GM21423 (cell line): Measurements from ENCODE around the gene UGT1A8.
"Not testable (repeated sequence)": the region's sequence is repeated elsewhere in the genome, so short reads cannot be mapped to it uniquely, and the experiment has no call there.

Experiments
- ATAC-seq: cut with Tn5 transposase; IDR thresholded peaks from one replicate; pipeline ENCODE4 v1.9.1; 2021; ENCODE audit warnings: mild to moderate bottlenecking, moderate library complexity; ENCODE audit not compliant: unreplicated experiment

The UGT1A8 gene

DNA sequence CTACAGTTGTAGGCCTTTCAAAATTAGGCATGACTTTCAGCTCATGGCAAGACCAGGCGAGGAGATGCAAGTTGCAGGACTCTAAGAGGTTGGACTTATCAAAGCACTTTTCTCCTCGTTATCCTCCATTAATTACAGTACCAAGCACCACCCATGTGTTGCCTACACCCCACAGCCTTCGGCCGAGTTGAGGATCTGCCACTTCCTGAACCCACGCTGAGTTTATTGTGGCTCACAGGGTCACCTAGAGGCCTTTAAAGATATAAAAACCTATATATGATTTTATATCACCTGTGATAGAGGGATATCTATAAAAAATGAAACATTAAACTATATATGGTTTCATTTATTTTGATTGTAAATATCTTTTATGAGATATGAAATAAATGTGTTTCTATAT lies 21.4 kb downstream of the UGT1A8 start:
- ATAC-seq = no peak

GRCh38 chr2:233639860-233640259 lies 22.4 kb downstream of the UGT1A8 start:
- no peak for ATAC-seq

DNA sequence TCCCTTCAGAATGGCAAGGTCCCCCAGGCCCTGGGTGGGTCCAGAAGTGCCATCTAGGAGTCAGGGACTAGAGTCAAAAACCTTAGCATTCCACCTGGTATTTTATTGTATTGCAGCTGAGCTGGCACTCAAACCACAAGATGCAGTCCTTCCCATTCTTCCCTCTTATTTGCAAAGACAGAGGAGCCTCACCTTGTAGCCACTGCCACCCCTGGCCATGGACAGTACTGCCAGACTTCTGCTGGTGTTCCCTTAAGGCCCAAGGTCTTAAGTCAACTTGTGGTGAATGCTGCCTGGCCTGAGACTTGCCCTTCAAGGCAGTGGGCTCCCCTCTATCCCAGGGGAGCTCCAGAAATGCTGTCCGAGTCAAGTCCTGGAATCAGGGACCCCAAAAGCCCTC lies 25.7 kb downstream of the UGT1A8 start:
- ATAC-seq = no peak

- not testable (repeated sequence) for ATAC-seq
Measured at GRCh38 chr2:233646033-233646432, 28.6 kb downstream of the UGT1A8 start.

- ATAC-seq = no peak
Measured at GRCh38 chr2:233650981-233651380, 33.5 kb downstream of the UGT1A8 start.

DNA sequence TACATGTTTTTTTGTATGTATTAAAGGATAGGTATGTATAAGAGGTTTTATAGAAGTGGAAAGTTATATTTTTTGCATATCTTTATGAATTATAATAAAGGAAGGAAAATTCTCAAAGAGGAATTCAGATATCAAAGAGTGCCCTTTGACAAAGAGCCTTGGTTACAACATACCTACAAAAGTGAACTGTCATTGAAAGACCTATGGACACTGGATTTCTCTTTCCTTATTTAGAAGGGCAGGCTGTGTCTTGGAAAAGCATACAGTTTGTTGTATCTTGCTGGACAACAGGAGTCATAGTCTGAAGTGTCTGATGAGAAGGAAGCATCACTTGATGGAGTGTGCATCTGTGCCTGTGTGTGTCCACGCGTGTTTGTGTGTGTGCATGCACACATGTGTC lies 34.0 kb downstream of the UGT1A8 start:
- ATAC-seq = no peak

- ATAC-seq = no peak
Measured at GRCh38 chr2:233654501-233654900, 37.1 kb downstream of the UGT1A8 start.

- ATAC-seq = no peak
Measured at GRCh38 chr2:233655043-233655442, 37.6 kb downstream of the UGT1A8 start.

DNA sequence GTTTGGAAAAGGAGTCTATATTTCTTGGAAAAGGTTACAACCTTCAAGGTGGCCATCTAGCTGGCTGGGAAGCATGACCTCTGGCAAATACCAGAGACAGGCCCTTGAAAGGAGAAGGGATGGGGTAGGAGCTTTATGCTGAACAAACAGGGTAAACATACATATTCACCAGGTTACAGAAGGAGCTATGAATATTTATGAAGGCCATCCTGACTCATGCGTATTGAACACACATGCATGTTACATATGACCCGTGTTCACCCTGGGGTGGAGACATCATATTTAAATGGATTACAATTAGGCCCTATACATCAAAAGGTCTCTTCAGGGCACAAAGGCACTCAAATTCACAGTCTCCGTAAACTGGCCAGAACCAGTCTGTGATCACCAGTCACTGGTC lies 38.5 kb downstream of the UGT1A8 start:
- not testable (repeated sequence) for ATAC-seq

DNA sequence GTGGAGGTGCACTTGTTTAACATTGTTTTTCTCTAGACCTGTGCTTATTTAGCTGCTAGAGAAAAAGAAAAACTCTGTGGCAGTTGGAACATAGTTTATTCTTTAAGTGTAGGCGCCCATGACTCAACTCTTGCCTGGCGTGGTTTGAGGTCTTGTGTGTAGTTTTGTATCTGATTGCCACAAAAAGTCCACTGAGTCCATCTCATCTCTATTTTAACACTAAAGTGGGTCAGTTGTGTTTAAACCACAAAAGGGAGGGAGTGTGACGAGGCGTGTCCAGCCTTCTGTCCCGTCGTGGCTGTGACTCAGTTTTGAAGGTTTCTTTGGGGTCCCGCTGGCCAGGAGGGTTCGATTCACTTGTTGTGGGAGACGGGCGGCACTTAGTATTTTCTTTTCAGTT lies 39.0 kb downstream of the UGT1A8 start:
- ATAC-seq = no peak

- no peak for ATAC-seq
Measured at GRCh38 chr2:233658610-233659009, 41.2 kb downstream of the UGT1A8 start.

- no peak for ATAC-seq
Measured at GRCh38 chr2:233663911-233664310, 46.5 kb downstream of the UGT1A8 start.

DNA sequence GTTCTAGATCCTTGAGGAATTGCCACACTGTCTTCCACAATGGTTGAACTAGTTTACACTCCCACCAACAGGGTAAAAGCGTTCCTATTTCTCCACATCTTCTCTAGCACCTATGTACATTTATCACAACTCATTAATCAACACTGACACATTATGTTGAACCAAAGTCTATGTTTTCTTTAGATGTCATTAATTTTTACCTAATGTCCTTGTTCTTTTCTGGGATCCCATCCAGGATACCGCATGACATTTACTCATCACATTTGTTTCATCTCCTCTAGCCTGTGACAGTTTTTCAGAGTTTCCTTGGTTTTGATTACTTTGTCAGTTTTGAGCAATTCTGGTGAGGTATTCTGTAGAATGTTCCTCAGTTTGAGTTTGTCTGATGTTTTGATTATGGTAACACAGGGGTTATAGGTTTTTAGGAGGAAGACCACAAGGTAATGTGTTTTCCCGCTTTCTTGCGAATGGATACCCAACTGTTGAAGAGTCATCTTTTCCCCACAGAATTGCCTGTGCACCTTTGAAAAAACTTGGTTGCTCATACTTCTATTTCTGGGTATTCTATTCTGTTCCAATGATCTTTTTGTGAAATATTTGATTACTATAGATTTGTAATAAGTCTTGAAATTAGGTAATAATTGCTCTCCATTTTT lies 51.3 kb downstream of the UGT1A8 start:
- ATAC-seq = no peak

DNA sequence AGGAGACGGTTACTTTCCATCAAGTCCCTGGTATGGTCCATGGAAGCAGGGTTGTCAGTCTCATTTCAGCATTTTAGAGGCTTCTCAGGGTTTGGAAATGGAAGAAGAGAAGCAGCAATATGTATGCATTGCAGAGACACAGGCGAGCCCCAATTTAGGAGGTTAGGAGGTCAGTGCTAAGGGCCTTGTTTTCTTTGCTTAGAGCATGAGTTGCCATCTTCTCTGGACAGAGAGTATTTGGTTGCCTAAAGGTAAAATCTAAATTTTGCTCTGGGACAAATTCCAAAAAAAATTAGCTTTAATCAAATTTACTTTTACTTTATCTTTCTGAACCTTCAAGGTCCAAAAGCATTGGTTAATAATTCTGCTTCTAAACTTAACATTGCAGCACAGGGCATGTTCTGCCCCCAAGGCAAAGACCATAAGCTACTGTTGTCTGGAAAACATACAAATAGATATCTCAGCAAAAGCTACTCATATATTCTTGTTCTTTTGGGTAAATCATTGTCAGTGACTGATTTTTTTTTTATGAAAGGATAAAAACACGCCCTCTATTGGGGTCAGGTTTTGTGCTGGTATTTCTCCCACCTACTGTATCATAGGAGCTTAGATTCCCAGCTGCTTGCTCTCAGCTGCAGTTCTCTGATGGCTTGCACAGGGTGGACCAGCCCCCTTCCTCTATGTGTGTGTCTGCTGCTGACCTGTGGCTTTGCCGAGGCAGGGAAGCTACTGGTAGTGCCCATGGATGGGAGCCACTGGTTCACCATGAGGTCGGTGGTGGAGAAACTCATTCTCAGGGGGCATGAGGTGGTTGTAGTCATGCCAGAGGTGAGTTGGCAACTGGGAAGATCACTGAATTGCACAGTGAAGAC lies 54.1 kb downstream of the UGT1A8 start, which contains the start of gene UGT1A9:
Gene UGT1A9, plus strand, starts transcription at position 609 of the 872 bp plus-strand sequence. Its CDS starts 37 bp downstream, at position 646.
- ATAC-seq = no peak

GRCh38 chr2:233672886-233673285 lies 55.5 kb downstream of the UGT1A8 start:
- ATAC-seq = no peak

DNA sequence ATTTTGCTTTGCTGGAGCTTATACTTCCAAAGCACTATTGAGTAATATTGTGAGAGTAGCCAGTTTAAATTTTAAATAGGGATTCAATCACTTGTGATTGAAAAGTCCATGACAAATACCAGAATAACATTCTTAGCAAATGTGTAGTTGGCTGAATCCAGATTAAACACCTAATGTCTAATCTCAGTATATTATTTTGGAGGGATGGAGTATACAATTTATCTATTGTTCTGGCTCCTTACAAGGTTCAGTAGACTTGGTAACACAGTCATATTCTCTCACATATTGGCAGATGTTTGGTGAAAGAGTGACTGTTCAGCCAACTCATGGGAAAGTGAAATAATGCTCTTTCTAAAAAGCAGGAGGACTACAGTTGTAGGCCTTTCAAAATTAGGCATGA lies 56.5 kb downstream of the UGT1A8 start:
- ATAC-seq = no peak

DNA sequence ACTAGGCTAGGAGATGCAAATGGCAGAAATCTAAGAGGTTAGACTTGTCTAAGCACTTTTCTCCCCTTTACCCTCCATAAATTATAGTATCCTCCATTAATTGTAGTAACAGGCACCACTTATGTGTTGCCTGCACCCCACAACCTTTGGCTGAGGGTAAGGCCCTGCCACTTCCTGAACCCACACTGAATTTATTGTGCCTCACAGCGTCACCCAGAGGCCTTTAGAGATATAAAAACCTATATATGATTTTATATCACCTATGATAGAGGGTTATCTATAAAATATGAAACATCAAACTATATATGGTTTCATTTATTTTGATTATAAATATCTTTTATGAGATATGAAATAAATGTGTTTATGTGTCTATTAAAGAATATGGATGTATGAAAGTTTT lies 56.9 kb downstream of the UGT1A8 start:
- ATAC-seq = no peak

DNA sequence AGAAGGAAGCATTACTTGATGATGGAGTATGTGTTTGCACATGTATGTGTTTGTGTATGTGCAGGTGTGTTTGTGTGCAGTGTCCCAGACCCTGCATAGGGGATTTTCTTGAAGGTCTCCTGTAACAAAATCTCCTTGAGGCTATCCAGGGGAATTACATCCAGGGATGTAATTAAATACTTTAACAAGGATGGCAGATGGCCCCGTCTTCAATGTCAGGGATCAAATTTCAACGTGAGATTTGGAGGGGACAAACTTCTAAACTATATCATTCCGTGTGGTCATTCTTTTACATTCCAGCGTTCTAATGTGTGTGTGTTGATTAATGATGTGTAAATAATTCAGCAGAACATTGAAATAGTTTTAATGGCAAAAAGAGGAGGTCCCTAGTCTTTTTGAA lies 57.6 kb downstream of the UGT1A8 start:
- ATAC-seq = no peak

DNA sequence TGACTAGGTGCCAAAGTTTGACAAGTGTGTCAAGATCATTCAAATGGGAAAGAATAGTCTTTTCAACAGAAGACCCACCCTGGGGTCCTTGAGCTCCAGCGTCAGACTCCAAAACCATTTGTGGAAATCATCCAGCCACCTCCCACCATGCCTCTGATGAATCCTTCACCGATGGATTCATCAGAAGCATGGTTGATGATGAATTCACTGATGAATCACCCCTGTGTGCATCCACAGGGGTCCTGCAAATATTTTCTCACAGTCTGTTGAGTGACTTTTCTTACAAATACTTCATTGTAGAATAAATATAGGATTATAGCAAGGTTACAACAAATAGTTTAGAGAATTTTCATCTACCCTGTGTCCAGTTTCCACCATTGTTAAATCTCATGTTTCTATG lies 58.6 kb downstream of the UGT1A8 start:
- no peak for ATAC-seq

DNA sequence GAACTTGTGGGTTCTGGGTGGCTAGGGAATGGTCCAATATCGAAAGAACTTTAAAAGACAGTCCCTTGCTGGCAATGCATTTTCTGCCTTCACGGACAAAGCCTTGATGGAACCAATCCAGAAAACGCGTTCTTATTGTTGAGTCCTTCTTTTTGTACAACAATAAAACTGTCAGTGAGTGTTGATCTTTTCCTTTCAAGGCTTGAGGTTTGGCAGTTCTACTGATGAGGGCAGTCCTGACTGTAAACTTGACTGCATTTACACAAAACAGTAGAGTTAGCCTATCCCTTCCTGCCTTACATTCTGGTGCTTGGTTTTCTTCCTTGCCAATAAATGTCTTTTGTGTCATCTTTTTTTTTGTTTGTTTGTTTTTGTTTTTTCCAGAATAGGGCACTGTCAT lies 61.8 kb downstream of the UGT1A8 start:
- no peak for ATAC-seq

GRCh38 chr2:233680361-233681045 lies 63.1 kb downstream of the UGT1A8 start:
- ATAC-seq = no peak
